ENCODE data around the gene CCL25. TPM values are rescaled to one million over a fixed set of nuclear protein-coding genes. Genes with fewer than 3 reads are reported as not detected.

Gene CCL25
- total and polyA plus RNA-seq, 5 donors, result not detected

DNA sequence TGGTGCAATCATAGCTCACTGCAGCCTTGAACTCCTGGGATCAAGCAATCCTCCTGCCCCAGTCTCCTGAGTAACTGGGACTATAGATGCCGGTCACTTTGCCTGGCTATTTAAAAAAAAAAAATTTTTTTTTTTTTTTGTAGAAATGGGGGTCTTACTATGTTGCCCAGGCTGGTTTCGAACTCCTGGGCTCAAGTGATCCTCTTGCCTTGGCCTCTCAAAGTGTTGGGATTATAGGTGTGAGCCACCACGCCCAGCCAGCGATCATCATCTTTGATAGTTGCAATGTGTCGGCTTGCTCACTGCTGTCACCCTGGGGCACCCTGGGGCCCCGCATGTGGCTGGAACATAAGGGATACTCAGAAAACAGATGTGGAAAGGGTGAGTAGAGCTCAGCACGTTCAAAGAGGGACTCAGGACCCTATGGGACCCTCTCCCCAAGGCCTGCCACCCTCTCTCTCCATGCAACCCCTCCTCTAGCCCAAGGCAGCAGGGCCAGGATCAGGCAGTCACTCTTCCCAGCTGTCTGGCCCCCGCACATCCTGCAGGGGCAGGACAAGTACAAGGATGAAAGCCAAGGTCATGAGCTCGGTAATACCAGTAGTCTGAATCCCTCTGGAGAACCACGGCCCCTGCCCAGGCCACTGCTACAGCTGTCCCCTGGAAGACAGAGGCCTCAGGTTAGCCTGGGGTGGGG, 6.5 kb upstream of the CCL25 start:
- WGBS, result 68% methylated on average over 10 of the region's 10 CpGs
- ATAC-seq, result no peak

DNA sequence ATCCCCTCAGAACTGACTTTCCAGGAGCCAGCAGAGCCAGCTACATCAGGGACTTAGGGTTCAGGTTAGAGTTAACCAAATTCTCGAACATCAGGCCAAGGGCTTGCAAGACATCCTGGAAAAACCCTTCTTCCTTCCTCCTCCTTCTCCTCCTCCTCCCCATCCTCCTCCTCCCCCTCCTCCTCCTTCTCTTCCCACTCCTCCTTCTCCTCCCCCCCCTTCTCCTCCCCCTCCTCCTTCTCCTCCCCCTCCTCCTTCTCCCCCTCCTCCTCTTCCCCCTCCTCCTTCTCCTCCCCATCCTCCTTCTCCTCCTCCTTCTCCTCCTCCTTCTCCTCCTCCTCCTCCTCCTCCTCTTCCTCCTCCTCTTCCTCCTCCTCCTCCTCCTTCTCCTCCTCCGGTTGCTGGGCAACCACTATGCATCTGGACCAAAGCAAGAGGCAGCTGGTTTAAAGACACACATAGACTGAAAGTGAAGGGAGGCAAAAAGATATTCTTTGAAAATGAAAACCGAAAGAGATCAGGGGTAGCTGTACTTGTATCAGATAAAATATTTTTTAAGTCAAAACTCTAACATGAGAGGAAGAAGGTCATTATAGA, 5.9 kb upstream of the CCL25 start:
- Histone ChIP-seq H3K4me3 (ENCODE audit: low read length) (no peak overlapping the region), H3K4me1 (ENCODE audit: control insufficient read depth, insufficient read depth, low read length) (no peaks in the 10 kb centered on the region), H3K9me3 (ENCODE audit: control insufficient read depth, low read length) (no peaks in the 10 kb centered on the region), H3K27ac (ENCODE audit: low read length) (no peak overlapping the region), H3K27me3 (ENCODE audit: control insufficient read depth, insufficient read depth) (no peaks in the 10 kb centered on the region)
- ATAC-seq, result no peak
- WGBS, result 67% methylated on average over 3 of the region's 3 CpGs
- intact Hi-C loops (cut with DNase I), result no loop called here
- DNase-seq, result no peak

More for the DNA sequence above, 6.5 kb upstream of the CCL25 start:
- no peak for DNase-seq
- Histone ChIP-seq H3K9me3 (ENCODE audit: control insufficient read depth, low read length) (no peaks in the 10 kb centered on the region), H3K4me1 (ENCODE audit: control insufficient read depth, insufficient read depth, low read length) (no peaks in the 10 kb centered on the region), H3K27ac (ENCODE audit: low read length) (no peak overlapping the region), H3K27me3 (ENCODE audit: control insufficient read depth, insufficient read depth) (no peaks in the 10 kb centered on the region), H3K4me3 (ENCODE audit: low read length) (no peak overlapping the region)
- intact Hi-C loops (cut with DNase I), result no loop called here

- no peaks in the 10 kb centered on the region for H3K4me1 ChIP-seq (ENCODE audit: control insufficient read depth, insufficient read depth, low read length)
- peak; percentile 88 to 94 (median 93) for DNase-seq
- H3K27me3 ChIP-seq (ENCODE audit: control insufficient read depth, insufficient read depth), result no peaks in the 10 kb centered on the region
- no peak overlapping the region for H3K27ac ChIP-seq (ENCODE audit: low read length)
- 7% methylated on average over 49 of the region's 49 CpGs for WGBS
- ATAC-seq, result peak; percentile 91 to 97
- H3K4me3 ChIP-seq (ENCODE audit: low read length), result peak overlapping the region; percentile 3
- H3K9me3 ChIP-seq (ENCODE audit: control insufficient read depth, low read length), result no peaks in the 10 kb centered on the region
- intact Hi-C loops (cut with DNase I), result no loop called here
These were observed 2.1 kb upstream of the CCL25 start for GRCh38 chr19:8050274-8051096.

- 55% methylated on average over 9 of the region's 9 CpGs for WGBS
- DNase-seq (no peak), ATAC-seq (no peak)
- no peaks in the 10 kb centered on the region for H3K9me3 ChIP-seq (ENCODE audit: control insufficient read depth, low read length)
- no peak overlapping the region for H3K4me3 ChIP-seq (ENCODE audit: low read length)
- H3K27me3 ChIP-seq (ENCODE audit: control insufficient read depth, insufficient read depth), result no peaks in the 10 kb centered on the region
- no peaks in the 10 kb centered on the region for H3K4me1 ChIP-seq (ENCODE audit: control insufficient read depth, insufficient read depth, low read length)
- intact Hi-C loops (cut with DNase I), result no loop called here
- H3K27ac ChIP-seq (ENCODE audit: low read length), result no peak overlapping the region
These were observed 1.6 kb downstream of the CCL25 start for GRCh38 chr19:8054169-8054568.

DNA sequence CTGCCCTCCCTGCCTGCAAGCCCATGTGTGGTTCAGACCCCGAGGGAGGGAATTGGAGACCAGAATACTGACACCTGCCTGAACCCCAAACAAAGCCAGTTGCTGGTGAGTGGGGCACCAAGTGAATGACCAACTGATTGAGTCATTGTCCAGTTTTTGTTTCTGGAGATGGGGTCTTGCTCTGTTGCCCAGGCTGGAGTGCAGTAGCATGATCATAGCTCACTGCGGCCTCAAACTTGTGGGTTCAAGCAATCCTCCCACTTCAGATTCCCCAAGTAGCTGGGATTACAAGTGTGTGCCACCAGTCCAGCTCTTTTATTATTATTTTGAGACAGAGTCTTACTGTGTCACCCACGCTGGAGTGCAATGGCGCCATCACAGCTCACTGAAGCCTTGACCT, 4.0 kb downstream of the CCL25 start:
- no peak for DNase-seq

GRCh38 chr19:8057545-8058270, 5.1 kb downstream of the CCL25 start:
- Histone ChIP-seq H3K4me3 (ENCODE audit: low read length) (no peak overlapping the region), H3K27ac (ENCODE audit: low read length) (no peak overlapping the region), H3K27me3 (ENCODE audit: control insufficient read depth, insufficient read depth) (no peaks in the 10 kb centered on the region), H3K9me3 (ENCODE audit: control insufficient read depth, low read length) (no peaks in the 10 kb centered on the region), H3K4me1 (ENCODE audit: control insufficient read depth, insufficient read depth, low read length) (no peaks in the 10 kb centered on the region)
- ATAC-seq, result no peak
- 75% methylated on average over 7 of the region's 7 CpGs for WGBS
- no peak for DNase-seq
- intact Hi-C loops (cut with DNase I), result no loop called here

More for the DNA sequence above, 4.0 kb downstream of the CCL25 start:
- Histone ChIP-seq H3K9me3 (ENCODE audit: control insufficient read depth, low read length) (no peaks in the 10 kb centered on the region), H3K27me3 (ENCODE audit: control insufficient read depth, insufficient read depth) (no peaks in the 10 kb centered on the region), H3K4me1 (ENCODE audit: control insufficient read depth, insufficient read depth, low read length) (no peaks in the 10 kb centered on the region), H3K27ac (ENCODE audit: low read length) (no peak overlapping the region), H3K4me3 (ENCODE audit: low read length) (no peak overlapping the region)
- no peak for ATAC-seq
- intact Hi-C loops (cut with DNase I), result no loop called here
- 90% methylated on average over 4 of the region's 4 CpGs for WGBS

DNA sequence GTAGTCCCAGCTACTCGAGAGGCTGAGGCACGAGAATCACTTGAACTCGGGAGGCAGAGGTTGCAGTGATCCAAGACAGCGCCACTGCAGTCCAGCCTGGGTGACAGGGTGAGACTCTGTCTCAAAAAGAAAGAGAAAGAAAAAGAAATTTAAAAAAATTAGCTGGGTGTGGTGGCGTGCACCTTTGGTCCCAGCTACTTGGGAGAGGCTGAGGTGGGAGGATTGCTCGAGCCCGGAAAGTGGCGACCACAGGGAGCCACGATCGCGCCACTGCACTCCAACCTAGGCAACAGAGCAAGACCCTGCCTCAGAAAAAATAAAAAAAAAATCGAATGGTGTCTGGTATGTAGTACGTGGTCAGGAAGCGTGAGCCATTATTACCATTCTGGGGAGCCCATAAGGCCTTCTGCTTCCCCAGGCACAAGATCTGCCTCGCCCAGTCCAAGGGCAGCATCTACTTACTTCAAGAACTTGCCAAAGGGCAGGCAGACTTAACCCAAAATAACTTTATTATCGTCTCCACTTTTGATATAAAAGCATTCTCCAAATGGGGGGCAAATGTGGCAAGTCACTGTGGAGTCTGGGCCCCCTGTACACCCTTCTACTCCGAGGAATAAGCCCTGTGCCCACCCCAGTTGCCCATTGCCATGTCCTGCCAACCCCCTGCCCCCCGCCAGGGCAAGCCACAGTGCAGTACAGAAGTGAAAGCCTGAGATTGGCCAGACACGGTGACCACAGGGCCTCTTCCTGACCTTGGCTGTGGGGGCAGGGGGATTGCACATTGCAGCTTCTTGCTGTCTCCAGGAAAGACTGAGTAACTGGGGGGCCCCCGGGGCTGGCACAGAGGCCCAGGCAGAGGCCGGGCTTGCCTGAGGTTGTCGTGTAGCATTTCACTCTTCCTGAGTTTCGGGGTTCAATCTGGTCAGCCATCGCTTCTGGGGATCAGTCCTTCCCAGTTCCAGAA, 12.6 kb downstream of the CCL25 start:
- ATAC-seq (no peak), DNase-seq (no peak)
- no peaks in the 10 kb centered on the region for H3K27me3 ChIP-seq (ENCODE audit: control insufficient read depth, insufficient read depth)
- H3K27ac ChIP-seq (ENCODE audit: low read length), result no peak overlapping the region
- H3K9me3 ChIP-seq (ENCODE audit: control insufficient read depth, low read length), result peaks cover 5% of the 10 kb centered on the region
- H3K4me1 ChIP-seq (ENCODE audit: control insufficient read depth, insufficient read depth, low read length), result no peaks in the 10 kb centered on the region
- intact Hi-C loops (cut with DNase I), result no loop called here
- no peak overlapping the region for H3K4me3 ChIP-seq (ENCODE audit: low read length)
- 79% methylated on average over 24 of the region's 24 CpGs for WGBS

- intact Hi-C loops (cut with DNase I), result no loop called here
- WGBS, result 92% methylated on average over 20 of the region's 20 CpGs
These were observed 13.3 kb downstream of the CCL25 start for GRCh38 chr19:8065875-8066261.

GRCh38 chr19:8069096-8069973, 16.8 kb downstream of the CCL25 start:
- Histone ChIP-seq H3K4me3 (ENCODE audit: low read length) (no peak overlapping the region), H3K27ac (ENCODE audit: low read length) (no peak overlapping the region), H3K4me1 (ENCODE audit: control insufficient read depth, insufficient read depth, low read length) (no peaks in the 10 kb centered on the region), H3K27me3 (ENCODE audit: control insufficient read depth, insufficient read depth) (no peaks in the 10 kb centered on the region), H3K9me3 (ENCODE audit: control insufficient read depth, low read length) (peaks cover 5% of the 10 kb centered on the region)
- DNase-seq, result no peak
- 72% methylated on average over 13 of the region's 13 CpGs for WGBS
- intact Hi-C loops (cut with DNase I), result no loop called here
- ATAC-seq, result no peak

More at GRCh38 chr19:8065875-8066261, 13.3 kb downstream of the CCL25 start:
- Histone ChIP-seq H3K4me1 (ENCODE audit: control insufficient read depth, insufficient read depth, low read length) (no peaks in the 10 kb centered on the region), H3K27me3 (ENCODE audit: control insufficient read depth, insufficient read depth) (no peaks in the 10 kb centered on the region), H3K27ac (ENCODE audit: low read length) (no peak overlapping the region), H3K9me3 (ENCODE audit: control insufficient read depth, low read length) (peaks cover 5% of the 10 kb centered on the region), H3K4me3 (ENCODE audit: low read length) (no peak overlapping the region)
- DNase-seq, result no peak
- ATAC-seq, result no peak
